ENCODE measurements around the gene H2AZ2. TPM values are rescaled to one million over a fixed set of nuclear protein-coding genes. Genes with fewer than 3 reads are reported as not detected.

The H2AZ2 gene
- total and polyA plus RNA-seq, 8 donors = 32.4 to 194 (median 104) TPM

- TF ChIP-seq, protein P1, sequence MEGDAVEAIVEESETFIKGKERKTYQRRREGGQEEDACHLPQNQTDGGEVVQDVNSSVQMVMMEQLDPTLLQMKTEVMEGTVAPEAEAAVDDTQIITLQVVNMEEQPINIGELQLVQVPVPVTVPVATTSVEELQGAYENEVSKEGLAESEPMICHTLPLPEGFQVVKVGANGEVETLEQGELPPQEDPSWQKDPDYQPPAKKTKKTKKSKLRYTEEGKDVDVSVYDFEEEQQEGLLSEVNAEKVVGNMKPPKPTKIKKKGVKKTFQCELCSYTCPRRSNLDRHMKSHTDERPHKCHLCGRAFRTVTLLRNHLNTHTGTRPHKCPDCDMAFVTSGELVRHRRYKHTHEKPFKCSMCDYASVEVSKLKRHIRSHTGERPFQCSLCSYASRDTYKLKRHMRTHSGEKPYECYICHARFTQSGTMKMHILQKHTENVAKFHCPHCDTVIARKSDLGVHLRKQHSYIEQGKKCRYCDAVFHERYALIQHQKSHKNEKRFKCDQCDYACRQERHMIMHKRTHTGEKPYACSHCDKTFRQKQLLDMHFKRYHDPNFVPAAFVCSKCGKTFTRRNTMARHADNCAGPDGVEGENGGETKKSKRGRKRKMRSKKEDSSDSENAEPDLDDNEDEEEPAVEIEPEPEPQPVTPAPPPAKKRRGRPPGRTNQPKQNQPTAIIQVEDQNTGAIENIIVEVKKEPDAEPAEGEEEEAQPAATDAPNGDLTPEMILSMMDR (IDR thresholded peaks at IDR 0.05) = no peak
- TF ChIP-seq POLR2AphosphoS5 (IDR thresholded peaks at IDR 0.05) (peak; percentile 97 to 99 (median 97)), EP300 (IDR thresholded peaks at IDR 0.05) (no peak), POLR2A (IDR thresholded peaks at IDR 0.05) (peak in 2 of 4 donors; percentile 45 to 61)
- 1 to 5% (median 1%) methylated on average over 9 to 72 of the region's 72 CpGs for WGBS, 5 donors
- peaks cover 26 to 51% (median 48%) of the 10 kb centered on the region in 4 donors for H3K4me1 ChIP-seq
- DNase-seq = peak; percentile 96 to 98
- H3K9me3 ChIP-seq = no peaks in the 10 kb centered on the region
- H3K27me3 ChIP-seq = no peaks in the 10 kb centered on the region
- intact Hi-C loops (cut with DNase I; ENCODE audit: low total_unique reads) = no loop called here
- peak within 1 kb of the TSS; percentile 88 to 99 (median 98) for H3K27ac ChIP-seq
- peak within 1 kb of the TSS; percentile 56 to 96 (median 88) for H3K4me3 ChIP-seq
- no peaks in the 10 kb centered on the region for H3K36me3 ChIP-seq
Observed at GRCh38 chr7:44885394-44886317, 37.8 kb upstream of the H2AZ2 start, which contains the start of gene PURB. PURB (minus strand) TSS chr7:44885530; CDS start chr7:44885348, 182 bp downstream.

DNA sequence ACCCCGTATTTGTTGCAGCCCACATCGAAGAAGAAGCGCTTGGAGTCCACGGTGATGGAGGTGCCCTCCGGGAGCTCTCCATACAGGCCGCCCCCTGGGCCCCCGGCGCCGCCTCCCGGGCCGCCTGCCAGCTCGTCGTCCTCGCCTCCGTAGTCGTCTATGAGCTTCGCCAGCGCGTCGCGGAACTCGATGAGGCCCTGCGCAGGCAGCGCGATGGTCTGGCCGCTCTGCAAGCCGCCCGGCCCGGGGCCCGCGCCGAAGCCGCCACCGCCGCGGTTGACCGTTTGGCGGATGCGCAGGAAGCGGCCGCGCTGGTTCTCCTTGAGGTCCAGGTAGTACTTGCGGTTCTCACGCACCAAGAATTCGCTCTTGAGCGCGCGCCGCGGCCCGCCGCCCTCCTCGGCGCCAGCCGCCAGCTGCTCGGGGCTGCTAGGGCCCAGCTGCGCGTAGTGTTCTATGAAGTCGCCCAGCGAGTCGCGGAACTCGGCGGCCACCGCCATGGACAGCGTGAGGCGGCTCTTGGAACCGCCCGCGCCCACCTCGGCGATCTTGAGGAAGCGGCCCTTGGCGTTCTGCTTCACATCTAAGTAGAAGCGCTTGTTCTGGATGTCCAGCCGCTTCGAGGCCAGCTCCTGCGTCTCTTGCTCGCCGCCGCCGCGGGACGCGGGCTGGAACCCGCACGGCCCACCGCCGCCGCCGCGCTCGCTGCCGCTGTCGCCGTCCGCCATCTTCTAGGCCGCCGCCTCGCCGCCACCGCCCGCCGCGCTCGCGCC, 36.9 kb upstream of the H2AZ2 start:
- Histone ChIP-seq H3K36me3 (peaks cover 0 to 4% (median 0%) of the 10 kb centered on the region in 4 donors), H3K9me3 (no peaks in the 10 kb centered on the region), H3K27me3 (no peaks in the 10 kb centered on the region), H3K27ac (peak overlapping the region; percentile 88 to 99 (median 98)), H3K4me1 (peaks cover 30 to 57% (median 56%) of the 10 kb centered on the region in 4 donors), H3K4me3 (peak overlapping the region; percentile 56 to 96 (median 88))
- intact Hi-C loops (cut with DNase I; ENCODE audit: low total_unique reads) = no loop called here
- DNase-seq = peak; percentile 55 to 88
- WGBS, 5 donors = 0 to 1% (median 1%) methylated on average over 61 to 107 of the region's 107 CpGs
- TF ChIP-seq, protein P1 (IDR thresholded peaks at IDR 0.05) = no peak
- TF ChIP-seq POLR2AphosphoS5 (IDR thresholded peaks at IDR 0.05) = peak in 2 of 3 donors; percentile 20 to 53

GRCh38 chr7:44883961-44884620, 36.2 kb upstream of the H2AZ2 start:
- intact Hi-C loops (cut with DNase I; ENCODE audit: low total_unique reads) = no loop called here
- TF ChIP-seq POLR2A (IDR thresholded peaks at IDR 0.05) = no peak
- no peak for TF ChIP-seq POLR2AphosphoS5 (IDR thresholded peaks at IDR 0.05)
- TF ChIP-seq, protein P1 (IDR thresholded peaks at IDR 0.05) = no peak
- no peak for TF ChIP-seq EP300 (IDR thresholded peaks at IDR 0.05)
- peaks cover 0 to 4% (median 0%) of the 10 kb centered on the region in 4 donors for H3K36me3 ChIP-seq
- H3K4me1 ChIP-seq = peaks cover 30 to 64% (median 63%) of the 10 kb centered on the region in 4 donors
- H3K9me3 ChIP-seq = no peaks in the 10 kb centered on the region
- H3K4me3 ChIP-seq = peak overlapping the region; percentile 56 to 96 (median 88)
- H3K27ac ChIP-seq = peak overlapping the region; percentile 88 to 99 (median 98)
- H3K27me3 ChIP-seq = no peaks in the 10 kb centered on the region
- no peak for DNase-seq
- 17 to 24% (median 20%) methylated on average over 22 to 24 of the region's 24 CpGs for WGBS, 5 donors
